Neuronal stem cell (in vitro differentiated cells): ENCODE data around the gene ZG16.
"Not testable (repeated sequence)": the region's sequence is repeated elsewhere in the genome, so short reads cannot be mapped to it uniquely, and the experiment has no call there.

Source experiments
- DNase-seq: peaks from one replicate; pipeline ENCODE4 v3.0.0-alpha.2; 2013; ENCODE audit warnings: low spot score
- H2AFZ ChIP-seq: one replicate; pipeline ENCODE4 v1.6.1; 2013; ENCODE audit warnings: mild to moderate bottlenecking, low read length, inconsistent platforms
- H2AK5ac ChIP-seq: 2 replicates; pipeline ENCODE4 v1.6.1; 2013; ENCODE audit warnings: low read depth, mild to moderate bottlenecking, inconsistent platforms, low read length, moderate library complexity, mixed read lengths
- H2BK120ac ChIP-seq: 2 replicates; pipeline ENCODE4 v1.6.1; 2013; ENCODE audit warnings: low read depth, mild to moderate bottlenecking, inconsistent platforms, low read length, moderate library complexity, mixed read lengths
- H2BK12ac ChIP-seq: one replicate; pipeline ENCODE4 v1.6.1; 2013; ENCODE audit warnings: low read length, inconsistent platforms
- H2BK15ac ChIP-seq: 2 replicates; pipeline ENCODE4 v1.6.1; 2013; ENCODE audit warnings: mild to moderate bottlenecking, low read length, inconsistent platforms, mixed read lengths
- H2BK5ac ChIP-seq: one replicate; pipeline ENCODE4 v1.6.1; 2013; ENCODE audit warnings: inconsistent platforms, mild to moderate bottlenecking, low read length, moderate library complexity
- H3K14ac ChIP-seq: one replicate; pipeline ENCODE4 v1.6.1; 2013; ENCODE audit warnings: low read length, inconsistent platforms
- H3K18ac ChIP-seq: 2 replicates; pipeline ENCODE4 v1.6.1; 2013; ENCODE audit warnings: low read length, inconsistent platforms
- H3K23ac ChIP-seq: 2 replicates; pipeline ENCODE4 v1.6.1; 2013; ENCODE audit warnings: low read depth, mild to moderate bottlenecking, mixed read lengths, low read length, inconsistent platforms; ENCODE audit not compliant: poor library complexity
- H3K27ac ChIP-seq: replicated peaks from 3 replicates; pipeline ENCODE4 v1.5.1; 2013; ENCODE audit warnings: low read length, inconsistent platforms
- H3K27me3 ChIP-seq, 3 experiments: 2 replicates each; pipeline ENCODE4 v1.6.1; 2013; ENCODE audit warnings: low read length in 3 of 3, mild to moderate bottlenecking in 2 of 3, inconsistent platforms in 1 of 3, low read depth in 1 of 3, mixed read lengths in 1 of 3, moderate library complexity in 1 of 3; ENCODE audit not compliant: control insufficient read depth in 3 of 3, insufficient read depth in 3 of 3
- H3K36me3 ChIP-seq, 2 donors: replicated peaks in 1 of 2; 2 replicates each; pipeline ENCODE4 v1.6.1; 2013; ENCODE audit warnings: low read length in 2 of 2; ENCODE audit not compliant: control insufficient read depth in 2 of 2, insufficient read depth in 2 of 2
- H3K4ac ChIP-seq: 2 replicates; pipeline ENCODE4 v1.6.1; 2013; ENCODE audit warnings: inconsistent platforms, mild to moderate bottlenecking, low read length, moderate library complexity
- H3K4me1 ChIP-seq, 2 donors: 1 replicate in 1 of 2; 2 replicates in 1 of 2; pipeline ENCODE4 v1.6.1; 2013; ENCODE audit warnings: low read length in 2 of 2, low read depth in 1 of 2; ENCODE audit not compliant: control insufficient read depth in 2 of 2, insufficient read depth in 1 of 2
- H3K4me2 ChIP-seq: one replicate; pipeline ENCODE4 v1.6.1; 2013; ENCODE audit warnings: mild to moderate bottlenecking, low read length, inconsistent platforms; ENCODE audit not compliant: insufficient read depth, poor library complexity, severe bottlenecking
- H3K4me3 ChIP-seq, 2 donors: 2 replicates each; pipeline ENCODE4 v1.5.1; 2013; ENCODE audit warnings: low read length in 2 of 2, mild to moderate bottlenecking in 2 of 2, inconsistent platforms in 1 of 2, moderate library complexity in 1 of 2
- H3K79me1 ChIP-seq: one replicate; pipeline ENCODE4 v1.6.1; 2013; ENCODE audit warnings: low read depth, mild to moderate bottlenecking, inconsistent platforms, low read length, moderate library complexity
- H3K9ac ChIP-seq: one replicate; pipeline ENCODE4 v1.6.1; 2013; ENCODE audit warnings: mild to moderate bottlenecking, low read depth, low read length, inconsistent platforms; ENCODE audit not compliant: poor library complexity
- H3K9me3 ChIP-seq, 2 donors: replicated peaks in 1 of 2; 2 replicates each; pipeline versions ENCODE3 to v1.6.1; 2013; ENCODE audit warnings: low read length in 2 of 2, mild to moderate bottlenecking in 2 of 2, inconsistent platforms in 1 of 2, low read depth in 1 of 2, mixed read lengths in 1 of 2, moderate library complexity in 1 of 2; ENCODE audit not compliant: control insufficient read depth in 2 of 2, insufficient read depth in 1 of 2
- H4K8ac ChIP-seq: one replicate; pipeline ENCODE4 v1.6.1; 2013; ENCODE audit warnings: low read depth, mild to moderate bottlenecking, inconsistent platforms, low read length, moderate library complexity
- H4K91ac ChIP-seq: one replicate; pipeline ENCODE4 v1.6.1; 2013; ENCODE audit warnings: low read length, low read depth, mild to moderate bottlenecking, inconsistent platforms; ENCODE audit not compliant: poor library complexity
- WGBS, 2 donors: extraction: QIAGEN DNeasy Blood & Tissue Kit; methylation state at CpG; one replicate each; pipeline ENCODE4 v1.1.7; 2013; ENCODE audit warnings: missing lambda C conversion rate in 2 of 2, mixed read lengths in 1 of 2; ENCODE audit not compliant: insufficient read length in 2 of 2, insufficient replicate concordance in 1 of 2; ENCODE audit errors: extremely low coverage in 2 of 2; 5-methylcytosine and 5-hydroxymethylcytosine counted together

The ZG16 gene

DNA sequence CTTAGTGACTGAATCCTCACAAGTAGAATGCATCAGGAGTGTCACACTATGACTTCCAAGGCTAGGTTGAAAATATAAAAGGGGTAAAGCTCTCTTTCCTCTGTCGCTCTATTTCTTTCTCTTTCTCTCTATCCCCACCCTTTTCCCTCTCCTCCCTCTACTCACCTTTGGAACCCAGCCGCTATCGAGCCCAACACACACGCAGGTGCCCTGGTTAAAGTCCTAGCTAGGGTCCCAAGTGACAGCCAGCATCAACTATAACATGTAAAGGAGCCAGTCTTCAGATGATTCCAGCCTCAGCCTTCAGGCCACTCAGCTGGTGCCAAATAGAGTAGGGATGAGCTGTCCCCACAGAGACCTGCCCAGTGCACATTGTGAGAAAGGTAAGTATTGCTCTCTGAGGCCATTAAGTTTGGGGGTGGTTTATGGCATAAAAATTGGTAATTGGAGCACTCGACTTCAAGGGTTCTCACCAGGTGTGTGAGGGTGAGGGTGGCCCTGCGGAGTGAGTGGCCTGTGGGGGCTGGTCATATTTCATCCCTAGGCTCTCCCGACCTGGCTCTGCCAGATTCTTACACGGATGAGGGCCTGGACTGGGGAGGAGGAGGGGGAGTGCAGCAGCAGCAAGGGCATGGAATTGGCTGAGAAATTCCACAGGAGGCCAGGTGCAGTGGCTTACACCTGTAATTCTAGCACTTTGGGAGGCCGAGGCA, 17.3 kb upstream of the ZG16 start:
- Histone ChIP-seq H3K4me2 (no peak overlapping the region), H2BK5ac (no peak overlapping the region), H3K4me3 (no peak overlapping the region), H3K36me3 (no peaks in the 10 kb centered on the region), H2AFZ (no peak overlapping the region), H2AK5ac (no peak overlapping the region), H3K18ac (no peak overlapping the region), H3K4me1 (no peaks in the 10 kb centered on the region), H3K79me1 (no peaks in the 10 kb centered on the region), H2BK12ac (peak overlapping the region; percentile 14), H2BK15ac (no peak overlapping the region), H4K8ac (no peak overlapping the region), H3K23ac (no peak overlapping the region), H3K9ac (no peak overlapping the region), H4K91ac (no peak overlapping the region), H3K14ac (no peak overlapping the region), H3K27me3 (no peaks in the 10 kb centered on the region), H3K4ac (no peak overlapping the region), H3K27ac (no peak overlapping the region), H2BK120ac (no peak overlapping the region), H3K9me3 (no peaks in the 10 kb centered on the region)
- no peak for DNase-seq
- WGBS, 2 donors = no CpG with 5 or more reads among the region's 9 CpGs

DNA sequence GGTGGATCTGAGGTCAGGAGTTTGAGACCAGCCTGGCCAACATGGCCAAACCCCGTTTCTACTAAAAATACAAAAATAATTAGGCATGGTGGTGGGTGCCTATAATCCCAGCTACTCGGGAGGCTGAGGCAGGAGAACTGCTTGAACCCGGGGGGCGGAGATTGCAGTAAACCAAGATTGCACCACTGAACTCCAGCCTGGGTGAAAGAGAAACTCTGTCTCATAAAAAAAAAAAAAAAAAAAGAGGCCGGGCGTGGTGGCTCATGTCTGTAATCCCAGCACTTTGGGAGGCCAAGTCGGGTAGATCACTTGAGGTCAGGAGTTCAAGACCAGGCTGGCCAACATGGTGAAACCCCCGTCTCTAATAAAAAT, 16.8 kb upstream of the ZG16 start:
- H4K91ac ChIP-seq, H3K9ac ChIP-seq, H3K4me2 ChIP-seq, H3K4me1 ChIP-seq, H3K9me3 ChIP-seq, H3K27me3 ChIP-seq, H3K79me1 ChIP-seq, H3K27ac ChIP-seq, H3K4me3 ChIP-seq, H2AFZ ChIP-seq, H2BK5ac ChIP-seq, H3K4ac ChIP-seq, H3K23ac ChIP-seq, H2BK12ac ChIP-seq, H3K18ac ChIP-seq, H2BK15ac ChIP-seq, DNase-seq, H4K8ac ChIP-seq, H2BK120ac ChIP-seq, H3K36me3 ChIP-seq, H2AK5ac ChIP-seq, H3K14ac ChIP-seq: not testable (repeated sequence)
- no CpG with 5 or more reads among the region's 8 CpGs for WGBS, 2 donors

DNA sequence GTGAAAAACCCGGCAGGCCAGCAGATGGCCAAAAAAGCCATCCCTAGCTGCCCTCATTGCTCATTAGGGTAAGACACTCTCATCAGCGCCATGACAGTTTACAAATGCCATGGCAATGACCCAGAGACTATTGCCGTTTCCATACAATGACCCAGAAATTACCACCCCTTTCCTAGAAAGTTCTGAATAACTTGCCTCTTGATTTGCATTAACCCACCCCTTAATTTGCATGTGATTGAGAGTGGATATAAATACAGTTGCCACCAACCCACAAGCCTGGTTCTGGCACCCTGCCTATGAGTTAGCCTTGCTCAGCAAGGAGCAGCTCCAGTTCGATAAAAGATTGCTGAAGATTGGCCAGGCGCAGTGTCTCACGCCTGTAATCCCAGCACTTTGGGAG, 16.2 kb upstream of the ZG16 start:
- no peak overlapping the region for H3K14ac ChIP-seq

DNA sequence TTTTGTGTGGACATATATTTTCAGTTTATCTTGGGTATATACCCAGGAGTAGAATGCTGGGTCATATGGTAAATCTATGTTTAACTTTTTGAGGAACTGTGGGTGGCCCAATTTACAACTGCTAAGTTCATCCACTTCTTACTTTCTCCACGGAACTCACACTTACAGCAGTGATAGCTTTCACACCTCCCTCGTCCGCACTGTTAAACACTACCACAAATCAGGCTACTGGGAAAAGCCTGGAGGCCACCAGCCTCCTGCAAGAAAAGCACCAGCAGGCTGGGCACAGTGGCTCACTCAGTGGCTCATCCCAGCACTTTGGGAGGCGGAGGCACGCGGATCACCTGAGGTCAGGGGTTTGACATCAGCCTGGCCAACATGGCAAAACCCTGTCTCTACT, 14.7 kb upstream of the ZG16 start:
- Histone ChIP-seq H3K18ac (no peak overlapping the region), H3K36me3 (no peaks in the 10 kb centered on the region), H3K4me1 (no peaks in the 10 kb centered on the region), H3K9ac (no peak overlapping the region), H2AK5ac (no peak overlapping the region), H2BK12ac (no peak overlapping the region), H3K14ac (no peak overlapping the region), H3K23ac (no peak overlapping the region), H4K8ac (no peak overlapping the region), H2AFZ (no peak overlapping the region), H3K79me1 (no peaks in the 10 kb centered on the region), H3K27ac (no peak overlapping the region), H3K4me3 (no peak overlapping the region), H2BK5ac (no peak overlapping the region), H4K91ac (no peak overlapping the region), H2BK15ac (no peak overlapping the region), H3K27me3 (no peaks in the 10 kb centered on the region), H3K4me2 (no peak overlapping the region), H3K9me3 (no peaks in the 10 kb centered on the region), H3K4ac (no peak overlapping the region), H2BK120ac (no peak overlapping the region)
- WGBS, 2 donors = no CpG with 5 or more reads among the region's 6 CpGs
- DNase-seq = no peak

More for the DNA sequence above, 16.2 kb upstream of the ZG16 start:
- Histone ChIP-seq H3K36me3 (no peaks in the 10 kb centered on the region), H3K23ac (no peak overlapping the region), H2BK120ac (no peak overlapping the region), H3K27me3 (no peaks in the 10 kb centered on the region), H2BK5ac (no peak overlapping the region), H3K18ac (no peak overlapping the region), H3K4me3 (no peak overlapping the region), H2AFZ (no peak overlapping the region), H3K4ac (no peak overlapping the region), H3K79me1 (no peaks in the 10 kb centered on the region), H3K9me3 (no peaks in the 10 kb centered on the region), H3K4me1 (no peaks in the 10 kb centered on the region), H3K4me2 (no peak overlapping the region), H4K8ac (no peak overlapping the region), H2BK15ac (no peak overlapping the region), H3K27ac (no peak overlapping the region), H2BK12ac (no peak overlapping the region), H4K91ac (no peak overlapping the region), H2AK5ac (no peak overlapping the region), H3K9ac (no peak overlapping the region)
- DNase-seq = no peak
- WGBS, 2 donors = no CpG with 5 or more reads among the region's 6 CpGs
